ENCODE measurements around the gene ATXN10. TPM values are rescaled to one million over a fixed set of nuclear protein-coding genes. Genes with fewer than 3 reads are reported as not detected.

ATXN10 gene
- total and polyA plus RNA-seq, 2 donors (not counting 1 experiment from before 2014, with no cell fraction given) = 164 to 350 TPM

- Histone ChIP-seq H3K79me2 (ENCODE audit: control insufficient read depth, insufficient read depth, low read length) (no peaks in the 10 kb centered on the region), H3K9ac (ENCODE audit: insufficient read depth, low read length) (no peak overlapping the region), H3K27ac (ENCODE audit: insufficient read depth, low read length) (no peak overlapping the region), H2AFZ (ENCODE audit: low read length) (no peak overlapping the region), H4K20me1 (ENCODE audit: control insufficient read depth, extremely low read depth, insufficient read depth, low read length) (no peaks in the 10 kb centered on the region), H3K4me2 (ENCODE audit: extremely low read depth, insufficient read depth, low read length) (no peak overlapping the region), H3K27me3 (ENCODE audit: control insufficient read depth, insufficient read depth, low read length) (peaks cover 2% of the 10 kb centered on the region), H3K4me1 (ENCODE audit: control insufficient read depth, extremely low read depth, insufficient read depth, low read length) (no peaks in the 10 kb centered on the region), H3K36me3 (ENCODE audit: control insufficient read depth, insufficient read depth, low read length) (no peaks in the 10 kb centered on the region), H3K4me3 (replicated peaks in 1 of 4; ENCODE audit: control extremely low read depth in 1 of 4, insufficient read depth in 1 of 4, low read depth in 3 of 4, low read length in 4 of 4) (no peak overlapping the region), H3K9me3 (ENCODE audit: control insufficient read depth, insufficient read depth, low read depth, low read length) (no peaks in the 10 kb centered on the region)
- TF ChIP-seq EZH2 (IDR thresholded peaks at IDR 0.05; ENCODE audit: low read length, missing control alignments) = no peak
- no peak for DNase-seq (ENCODE audit: low read depth in 2 of 2)
Observed at GRCh38 chr22:45650721-45651120, 20.9 kb upstream of the ATXN10 start.

GRCh38 chr22:45651931-45652528, 19.6 kb upstream of the ATXN10 start:
- Histone ChIP-seq H3K27me3 (ENCODE audit: control insufficient read depth, insufficient read depth, low read length) (peaks cover 5% of the 10 kb centered on the region), H3K9me3 (ENCODE audit: control insufficient read depth, insufficient read depth, low read depth, low read length) (no peaks in the 10 kb centered on the region), H3K36me3 (ENCODE audit: control insufficient read depth, insufficient read depth, low read length) (no peaks in the 10 kb centered on the region), H3K4me3 (replicated peaks in 1 of 4; ENCODE audit: control extremely low read depth in 1 of 4, insufficient read depth in 1 of 4, low read depth in 3 of 4, low read length in 4 of 4) (no peak overlapping the region), H4K20me1 (ENCODE audit: control insufficient read depth, extremely low read depth, insufficient read depth, low read length) (no peaks in the 10 kb centered on the region), H3K9ac (ENCODE audit: insufficient read depth, low read length) (no peak overlapping the region), H3K4me1 (ENCODE audit: control insufficient read depth, extremely low read depth, insufficient read depth, low read length) (no peaks in the 10 kb centered on the region), H3K4me2 (ENCODE audit: extremely low read depth, insufficient read depth, low read length) (no peak overlapping the region), H3K27ac (ENCODE audit: insufficient read depth, low read length) (no peak overlapping the region), H2AFZ (ENCODE audit: low read length) (no peak overlapping the region), H3K79me2 (ENCODE audit: control insufficient read depth, insufficient read depth, low read length) (no peaks in the 10 kb centered on the region)
- no peak for TF ChIP-seq EZH2 (IDR thresholded peaks at IDR 0.05; ENCODE audit: low read length, missing control alignments)
- TF ChIP-seq CTCF (conservative IDR thresholded peaks at IDR 0.05 in 1 of 2, IDR thresholded peaks at IDR 0.05 in 1 of 2; ENCODE audit: low read depth in 1 of 2, low read length in 2 of 2) = no peak
- no peak for DNase-seq (ENCODE audit: low read depth in 2 of 2)

- no peaks in the 10 kb centered on the region for H3K4me1 ChIP-seq (ENCODE audit: control insufficient read depth, extremely low read depth, insufficient read depth, low read length)
- no peak overlapping the region for H3K4me3 ChIP-seq (replicated peaks in 1 of 4; ENCODE audit: control extremely low read depth in 1 of 4, insufficient read depth in 1 of 4, low read depth in 3 of 4, low read length in 4 of 4)
- H2AFZ ChIP-seq (ENCODE audit: low read length) = no peak overlapping the region
- H3K9me3 ChIP-seq (ENCODE audit: control insufficient read depth, insufficient read depth, low read depth, low read length) = no peaks in the 10 kb centered on the region
- H3K9ac ChIP-seq (ENCODE audit: insufficient read depth, low read length) = no peak overlapping the region
- H3K27me3 ChIP-seq (ENCODE audit: control insufficient read depth, insufficient read depth, low read length) = peaks cover 3% of the 10 kb centered on the region
- H3K79me2 ChIP-seq (ENCODE audit: control insufficient read depth, insufficient read depth, low read length) = no peaks in the 10 kb centered on the region
- TF ChIP-seq EZH2 (IDR thresholded peaks at IDR 0.05; ENCODE audit: low read length, missing control alignments) (no peak), CTCF (conservative IDR thresholded peaks at IDR 0.05 in 1 of 2, IDR thresholded peaks at IDR 0.05 in 1 of 2; ENCODE audit: low read depth in 1 of 2, low read length in 2 of 2) (no peak)
- H3K36me3 ChIP-seq (ENCODE audit: control insufficient read depth, insufficient read depth, low read length) = no peaks in the 10 kb centered on the region
- DNase-seq (ENCODE audit: low read depth in 2 of 2) = peak in 1 of 2 donors; percentile 41
- no peaks in the 10 kb centered on the region for H4K20me1 ChIP-seq (ENCODE audit: control insufficient read depth, extremely low read depth, insufficient read depth, low read length)
- no peak overlapping the region for H3K27ac ChIP-seq (ENCODE audit: insufficient read depth, low read length)
- no peak overlapping the region for H3K4me2 ChIP-seq (ENCODE audit: extremely low read depth, insufficient read depth, low read length)
Observed at GRCh38 chr22:45656577-45656976, 15.1 kb upstream of the ATXN10 start.

All from fibroblast of lung (primary cell).